Measurements from ENCODE around the gene PCSK5.

The PCSK5 gene

GRCh38 chr9:76362332-76363031 lies 472.0 kb downstream of the PCSK5 start:
- DNase-seq, result peak in 3 of 4 experiments; percentile 16 to 25 (median 25)

- DNase-seq, result no peak
These were observed 472.5 kb downstream of the PCSK5 start for GRCh38 chr9:76363032-76363395.

GRCh38 chr9:76365028-76365427 lies 474.6 kb downstream of the PCSK5 start:
- DNase-seq, result no peak

DNA sequence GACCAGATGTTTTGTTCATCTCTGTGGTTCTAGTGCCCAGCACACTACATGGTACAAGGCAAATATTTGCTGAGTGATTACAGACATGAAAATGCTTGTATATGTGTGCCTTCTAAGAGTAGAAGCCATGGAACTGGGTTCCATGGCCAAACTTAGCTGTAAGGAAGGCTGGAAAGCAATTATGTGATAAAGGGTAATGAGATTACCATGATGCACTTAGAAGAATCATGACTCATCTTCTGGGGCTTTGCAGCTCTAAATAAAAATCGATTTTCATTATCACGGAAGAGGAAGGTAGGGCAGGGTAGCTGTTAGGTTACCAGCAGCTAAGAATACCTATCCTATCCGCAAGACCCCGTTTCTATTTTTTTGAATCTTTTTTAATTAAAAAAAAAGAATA lies 475.8 kb downstream of the PCSK5 start:
- no peak for DNase-seq

GRCh38 chr9:76369583-76369982 lies 479.1 kb downstream of the PCSK5 start:
- no peak for DNase-seq

DNA sequence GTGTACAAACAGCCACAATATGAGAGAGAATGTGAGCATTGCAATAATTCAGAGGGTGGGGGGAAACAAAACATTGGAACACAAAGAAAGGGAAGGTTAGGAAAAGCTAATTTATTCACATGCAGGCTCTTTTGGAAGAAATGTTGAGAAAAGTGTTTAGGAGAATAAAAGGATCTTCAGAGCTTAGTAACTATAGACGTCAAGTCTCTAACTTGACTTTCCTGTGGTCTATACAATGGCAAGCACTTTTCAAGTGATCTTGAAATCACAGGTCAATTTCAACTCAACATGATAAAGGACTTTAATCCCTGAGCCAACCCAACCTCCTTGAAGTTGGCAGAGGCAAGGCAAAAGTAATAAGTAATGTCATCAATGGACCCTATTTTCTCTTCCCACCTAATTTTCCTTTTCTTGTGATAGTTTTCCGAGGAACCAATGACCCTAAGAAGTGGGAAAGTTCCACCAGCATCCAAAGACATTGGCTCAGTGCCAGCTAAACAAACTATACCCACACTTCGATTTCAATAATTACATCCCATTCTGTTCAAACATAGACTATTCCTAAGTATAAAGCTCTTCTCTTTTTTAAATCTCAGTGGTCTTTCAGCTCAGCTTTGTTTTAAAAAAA lies 480.0 kb downstream of the PCSK5 start:
- DNase-seq, result no peak

GRCh38 chr9:76371901-76372300 lies 481.4 kb downstream of the PCSK5 start:
- no peak for DNase-seq

- DNase-seq, result peak in 2 of 4 experiments; percentile 39 to 46
These were observed 481.9 kb downstream of the PCSK5 start for GRCh38 chr9:76372336-76372735.

DNA sequence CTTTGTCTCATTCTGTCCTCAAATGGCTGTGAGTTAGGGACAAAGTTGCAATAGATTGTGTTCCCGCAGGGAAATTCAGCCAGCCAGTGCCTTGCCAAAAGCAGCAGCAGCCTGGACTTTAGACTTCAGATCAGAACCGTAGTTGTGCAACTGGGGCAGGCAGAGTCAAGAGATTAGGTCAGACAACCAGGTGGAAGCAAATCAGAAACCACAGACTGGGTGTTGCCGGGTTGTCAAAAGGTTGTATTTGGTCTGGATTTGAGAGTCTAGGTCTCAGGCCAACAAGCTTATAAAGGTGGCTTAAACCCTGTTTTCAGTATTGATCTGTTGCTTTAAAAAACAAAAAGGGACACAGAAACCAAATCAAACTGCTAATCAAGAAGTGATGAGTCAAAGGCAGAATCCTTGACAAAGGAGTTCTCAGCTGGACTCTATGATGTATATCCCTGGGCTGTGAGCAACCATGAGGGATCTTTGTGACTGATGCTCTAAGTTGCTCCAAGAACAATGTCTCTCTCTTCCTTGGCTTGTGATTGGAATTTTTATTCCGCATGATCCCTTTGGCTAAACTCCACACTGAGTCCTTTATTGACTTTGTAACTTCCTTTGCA lies 482.8 kb downstream of the PCSK5 start:
- no peak for DNase-seq

DNA sequence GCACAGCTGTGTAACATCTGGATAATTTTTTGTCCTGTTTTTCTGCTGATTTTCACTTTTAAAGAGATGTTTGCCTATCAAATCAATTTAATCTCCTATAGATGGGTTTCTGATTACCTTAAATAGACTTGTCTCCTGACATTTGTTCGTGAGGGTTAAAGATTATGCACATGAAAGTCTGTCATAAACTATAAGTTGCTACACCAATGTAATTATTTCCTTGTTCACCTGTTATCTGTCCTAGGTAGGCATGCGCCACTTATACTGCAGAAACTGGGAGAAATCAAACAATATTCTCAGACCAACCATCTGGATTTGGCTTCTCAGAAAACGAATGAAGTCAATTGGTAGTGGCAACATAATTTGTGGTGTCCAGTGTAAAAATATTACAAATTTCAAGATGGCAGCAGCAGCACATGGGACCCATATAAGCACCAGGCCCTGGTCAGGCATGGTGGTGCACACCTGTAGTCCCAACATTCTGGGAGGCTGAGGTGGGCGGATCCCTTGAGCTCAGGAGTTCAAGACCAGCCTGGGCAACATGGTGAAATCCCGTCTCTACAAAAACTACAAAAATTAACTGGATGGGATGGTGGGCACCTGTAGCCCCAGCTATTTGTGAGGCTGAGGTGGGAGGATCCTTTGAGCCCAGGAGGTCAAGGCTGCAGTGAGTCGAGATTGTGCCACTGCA lies 483.5 kb downstream of the PCSK5 start:
- no peak for DNase-seq

GRCh38 chr9:76374783-76375559 lies 484.5 kb downstream of the PCSK5 start:
- peak; percentile 40 to 76 (median 68) for DNase-seq

DNA sequence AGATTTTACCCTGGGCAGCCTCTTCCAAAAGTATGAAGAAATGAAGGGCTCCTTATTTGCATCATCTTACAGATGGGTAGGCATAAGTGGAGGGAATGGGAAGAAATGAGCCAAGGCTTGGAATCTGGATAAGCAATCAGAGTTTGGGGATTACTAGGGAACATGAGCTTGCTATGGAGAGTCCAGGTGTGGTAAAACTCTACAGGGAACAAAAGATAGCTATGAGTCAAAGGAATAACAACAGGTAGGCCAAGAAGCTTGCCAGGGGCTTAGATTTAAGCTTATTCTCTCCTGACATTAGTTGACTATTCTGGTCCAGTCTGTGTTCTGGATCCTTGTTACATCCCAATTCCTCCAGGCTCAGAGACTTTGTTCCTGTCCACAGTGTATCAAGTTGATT lies 487.3 kb downstream of the PCSK5 start:
- no peak for DNase-seq

DNA sequence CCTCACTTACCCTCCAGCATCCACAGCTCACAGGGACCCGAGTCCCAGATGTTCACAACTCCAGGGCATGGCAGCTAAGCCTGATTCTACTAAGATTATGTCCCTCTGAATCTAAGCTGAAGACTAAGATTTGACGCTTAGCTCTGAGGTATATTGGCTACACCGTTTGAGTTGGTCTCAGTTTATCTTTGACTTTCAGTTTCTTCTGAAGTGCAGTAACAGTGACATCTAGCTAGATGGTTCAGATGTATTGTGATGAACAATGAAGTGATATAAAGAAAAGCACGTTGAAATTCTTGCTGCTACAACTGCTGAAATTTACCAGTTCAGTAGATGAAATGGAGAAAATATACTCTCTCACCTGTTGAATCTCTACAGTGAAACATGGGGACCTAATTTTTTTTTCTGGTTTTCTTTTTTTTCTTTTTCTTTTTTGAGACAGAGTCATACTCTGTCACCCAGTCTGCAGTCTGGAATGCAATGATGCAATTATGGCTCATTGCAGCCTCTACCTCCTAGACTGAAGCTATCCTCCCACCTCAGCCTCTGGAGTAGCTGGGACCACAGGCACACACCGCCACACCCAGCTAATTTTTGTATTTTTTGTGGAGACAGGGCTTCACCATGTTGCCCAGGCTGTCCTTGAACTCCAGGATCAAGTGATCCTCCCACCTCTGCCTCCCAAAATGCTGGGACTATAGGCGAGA lies 488.0 kb downstream of the PCSK5 start:
- no peak for DNase-seq

DNA sequence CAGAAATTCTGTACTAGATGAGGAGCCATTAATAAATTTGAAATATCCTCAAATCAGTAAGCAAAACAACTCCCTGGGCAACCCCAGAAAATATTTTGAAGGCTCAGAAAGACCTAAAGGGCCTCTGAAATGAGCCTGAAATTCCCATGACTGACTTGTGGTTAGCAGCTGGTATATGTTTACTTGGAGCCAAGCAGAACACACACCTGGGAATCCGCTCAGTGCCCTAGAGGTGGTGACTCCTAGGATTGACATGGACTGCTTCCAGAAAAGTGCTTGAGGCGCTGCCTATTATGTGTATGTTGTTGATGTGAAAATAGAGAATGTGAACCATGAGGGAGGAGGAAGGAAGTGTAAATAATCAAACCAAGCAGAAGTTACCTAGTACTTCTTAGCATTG lies 489.0 kb downstream of the PCSK5 start:
- peak in 1 of 4 experiments; percentile 7 for DNase-seq

GRCh38 chr9:76390656-76391055 lies 500.2 kb downstream of the PCSK5 start:
- no peak for DNase-seq

DNA sequence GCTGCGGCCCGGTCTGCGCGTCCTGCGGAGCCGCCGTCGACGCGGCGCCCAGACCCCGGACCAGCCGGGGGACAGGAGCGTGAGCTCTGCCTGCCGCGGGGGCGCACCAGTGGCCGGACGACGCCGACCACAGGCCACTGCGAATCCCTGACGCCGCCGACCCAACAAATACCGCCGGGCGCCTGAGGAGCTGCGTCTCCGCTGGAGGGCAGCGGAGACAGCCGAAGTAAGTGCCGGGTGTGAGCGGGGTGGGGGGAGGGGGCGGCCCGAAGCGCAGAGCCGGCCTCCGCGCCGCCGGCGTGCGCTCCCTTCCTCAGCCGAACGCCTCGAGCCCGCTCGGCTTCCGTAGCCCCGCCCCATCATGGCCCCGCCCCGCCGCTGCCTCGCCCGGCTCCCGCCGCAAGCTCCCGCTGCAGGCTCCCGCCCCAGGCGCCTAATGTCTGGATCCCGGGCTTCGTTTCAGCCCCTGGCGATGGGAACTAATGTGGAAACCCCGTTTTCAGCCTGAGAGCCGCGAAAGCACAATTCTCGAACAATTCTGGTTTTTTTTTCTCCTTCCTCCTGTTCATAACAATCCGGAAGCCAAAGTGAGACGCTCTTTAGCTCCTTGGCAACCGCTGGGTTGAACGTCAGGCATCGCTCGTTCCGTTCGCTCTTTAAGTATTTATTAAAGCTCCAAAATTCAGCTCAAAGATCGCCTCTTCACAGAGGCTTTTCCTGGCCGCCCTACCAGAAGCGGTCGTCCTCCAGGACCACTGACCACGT lies 503.9 kb downstream of the PCSK5 start, which contains the start of gene RFK:
RFK (minus strand) TSS at position 232 of the 765 bp plus-strand sequence. CDS start 255 bp downstream, outside the sequence.
- peak; percentile 93 to 97 (median 96) for DNase-seq

GRCh38 chr9:76394960-76395252 lies 504.4 kb downstream of the PCSK5 start:
- peak; percentile 78 to 89 (median 82) for DNase-seq

GRCh38 chr9:76395381-76395780 lies 504.9 kb downstream of the PCSK5 start:
- DNase-seq, result peak in 3 of 4 experiments; percentile 38 to 55 (median 43)

GRCh38 chr9:76396144-76396543 lies 505.7 kb downstream of the PCSK5 start:
- no peak for DNase-seq

- no peak for DNase-seq
These were observed 506.1 kb downstream of the PCSK5 start for GRCh38 chr9:76396597-76396996.

- DNase-seq, result peak; percentile 19 to 54 (median 46)
These were observed 509.4 kb downstream of the PCSK5 start for GRCh38 chr9:76399856-76400255.
